ENCODE results near the gene SHROOM3. TPM values are rescaled to one million over a fixed set of nuclear protein-coding genes. Genes with fewer than 3 reads are reported as not detected.

SHROOM3 gene
- total RNA-seq, 4 donors from 2014 or later: 52.0 to 444 (median 364) TPM

GRCh38 chr4:76706581-76706980 is 271.6 kb downstream of the SHROOM3 start:
- peaks cover 0 to 58% (median 0%) of the 10 kb centered on the region in 4 donors for H3K4me1 ChIP-seq
- no peak for DNase-seq
- no peak overlapping the region for H3K4me3 ChIP-seq
- no peak for TF ChIP-seq CTCF (IDR thresholded peaks at IDR 0.05)
- peak in 1 of 2 donors; percentile 46 for TF ChIP-seq POLR2A (IDR thresholded peaks at IDR 0.05)
- H3K27ac ChIP-seq: peak overlapping the region in 3 of 4 donors; percentile 66 to 85 (median 82)
- no peaks in the 10 kb centered on the region for H3K27me3 ChIP-seq
- H3K36me3 ChIP-seq: peaks cover 0 to 12% (median 0%) of the 10 kb centered on the region in 3 donors
- no peaks in the 10 kb centered on the region for H3K9me3 ChIP-seq

GRCh38 chr4:76708971-76709771 is 274.1 kb downstream of the SHROOM3 start:
- Histone ChIP-seq H3K9me3 (no peaks in the 10 kb centered on the region), H3K27me3 (no peaks in the 10 kb centered on the region), H3K36me3 (peaks cover 0 to 12% (median 0%) of the 10 kb centered on the region in 3 donors), H3K4me3 (no peak overlapping the region), H3K4me1 (peaks cover 0 to 37% (median 0%) of the 10 kb centered on the region in 4 donors), H3K27ac (peak overlapping the region in 2 of 4 donors; percentile 16 to 64)
- TF ChIP-seq POLR2A (IDR thresholded peaks at IDR 0.05) (no peak), CTCF (IDR thresholded peaks at IDR 0.05) (no peak)
- DNase-seq: no peak

- TF ChIP-seq POLR2A (IDR thresholded peaks at IDR 0.05) (no peak), CTCF (IDR thresholded peaks at IDR 0.05) (no peak)
- Histone ChIP-seq H3K36me3 (peaks cover 0 to 12% (median 0%) of the 10 kb centered on the region in 3 donors), H3K4me1 (peaks cover 0 to 33% (median 0%) of the 10 kb centered on the region in 4 donors), H3K27ac (peak overlapping the region in 1 of 4 donors; percentile 64), H3K9me3 (no peaks in the 10 kb centered on the region), H3K4me3 (no peak overlapping the region), H3K27me3 (no peaks in the 10 kb centered on the region)
- no peak for DNase-seq
Observed at GRCh38 chr4:76709772-76710090, 274.7 kb downstream of the SHROOM3 start.

GRCh38 chr4:76712564-76712963 is 277.5 kb downstream of the SHROOM3 start:
- H3K4me3 ChIP-seq: no peak overlapping the region
- H3K36me3 ChIP-seq: peaks cover 0 to 12% (median 0%) of the 10 kb centered on the region in 3 donors
- no peak for DNase-seq
- H3K27me3 ChIP-seq: no peaks in the 10 kb centered on the region
- peak overlapping the region in 2 of 4 donors; percentile 15 to 48 for H3K27ac ChIP-seq
- H3K9me3 ChIP-seq: no peaks in the 10 kb centered on the region
- H3K4me1 ChIP-seq: peaks cover 0 to 9% (median 0%) of the 10 kb centered on the region in 4 donors
- TF ChIP-seq CTCF (IDR thresholded peaks at IDR 0.05) (no peak), POLR2A (IDR thresholded peaks at IDR 0.05) (no peak)

- DNase-seq: no peak
Observed at GRCh38 chr4:76714226-76714625, 279.2 kb downstream of the SHROOM3 start.

More at GRCh38 chr4:76714226-76714625, 279.2 kb downstream of the SHROOM3 start:
- Histone ChIP-seq H3K36me3 (peaks cover 0 to 12% (median 0%) of the 10 kb centered on the region in 3 donors), H3K9me3 (no peaks in the 10 kb centered on the region), H3K4me3 (no peak overlapping the region), H3K4me1 (peaks cover 0 to 4% (median 0%) of the 10 kb centered on the region in 4 donors), H3K27ac (peak overlapping the region in 2 of 4 donors; percentile 7 to 53), H3K27me3 (no peaks in the 10 kb centered on the region)
- no peak for TF ChIP-seq CTCF (IDR thresholded peaks at IDR 0.05)
- no peak for TF ChIP-seq POLR2A (IDR thresholded peaks at IDR 0.05)

All from Peyer's patch (tissue), 4 donors.